Sigmoid colon (tissue), 7 donors: ENCODE measurements around the gene GABRB2. TPM values are rescaled to one million over a fixed set of nuclear protein-coding genes. Genes with fewer than 3 reads are reported as not detected.

Source experiments
- DNase-seq: peaks from one replicate; pipeline ENCODE4 v3.0.0-alpha.2; 2019
- H3K27ac ChIP-seq, 4 donors: fragments of 200-600 bp; sonication (generic); one replicate each; pipeline ENCODE4 v1.5.1; 2016 to 2019; ENCODE audit warnings: mild to moderate bottlenecking in 1 of 4
- H3K27me3 ChIP-seq, 3 donors: fragments of 200-600 bp; sonication (generic); one replicate each; pipeline ENCODE4 v1.5.1; 2019; ENCODE audit warnings: mild to moderate bottlenecking in 1 of 3
- H3K36me3 ChIP-seq, 4 donors: fragments of 200-600 bp; sonication (generic); one replicate each; pipeline ENCODE4 v1.5.1; 2016 to 2019
- H3K4me1 ChIP-seq, 4 donors: fragments of 200-600 bp; sonication (generic); one replicate each; pipeline ENCODE4 v1.5.1; 2017 to 2019
- H3K4me3 ChIP-seq, 4 donors: fragments of 200-600 bp; sonication (generic); one replicate each; pipeline ENCODE4 v1.5.1; 2017 to 2019; ENCODE audit warnings: mild to moderate bottlenecking in 2 of 4, moderate library complexity in 1 of 4
- H3K9me3 ChIP-seq, 4 donors: fragments of 200-600 bp in 3 of 4; sonication (generic) in 3 of 4; one replicate each; pipeline versions ENCODE4 v1.5.1 to v1.6.1; 2013 to 2019
- EP300 ChIP-seq, 4 donors: sonication (generic); formaldehyde crosslinking; IDR thresholded peaks; one replicate each; pipeline ENCODE4 v1.6.1; 2017; ENCODE audit warnings: antibody characterized with exemption in 4 of 4
- POLR2A ChIP-seq, 2 donors: fragments of 450-650 bp; IDR thresholded peaks; one replicate each; pipeline ENCODE4 v1.6.1; 2016; ENCODE audit warnings: antibody characterized with exemption in 2 of 2, mild to moderate bottlenecking in 2 of 2, moderate library complexity in 2 of 2
- POLR2AphosphoS5 ChIP-seq, 4 donors: sonication (generic); formaldehyde crosslinking; IDR thresholded peaks; one replicate each; pipeline ENCODE4 v1.6.1; 2017; ENCODE audit warnings: antibody characterized with exemption in 4 of 4
- WGBS, 2 donors: extraction: QIAGEN DNeasy Blood & Tissue Kit; methylation state at CpG; one replicate each; pipeline ENCODE4 v1.1.7; 2013; 5-methylcytosine and 5-hydroxymethylcytosine counted together
- intact Hi-C: fragments of 100-400 bp; cut with DNase I; formaldehyde crosslinking; loops from one replicate; pipeline ENCODE4 v1.15.1; 2023
- polyA plus RNA-seq, 3 donors: library from polyadenylated mRNA; stranded (reverse); fragments of 200-250 nt; gene quantifications; one replicate each; pipeline ENCODE4 v1.2.3, GENCODE V29; 2013
- total RNA-seq, 4 donors: library from RNA; depleted of rRNA; stranded (reverse); fragments of >200 nt; gene quantifications; one replicate each; pipeline ENCODE4 v1.1.0, GENCODE V29; 2016
- TF ChIP-seq, protein P1 (sequence below), 4 experiments: fragments of 450-650 bp in 3 of 4; fragments of 200-600 bp in 1 of 4; IDR thresholded peaks; one replicate each; pipeline ENCODE4 v1.5.1; 2016 to 2019; ENCODE audit warnings: antibody characterized with exemption in 4 of 4, mild to moderate bottlenecking in 3 of 4, moderate library complexity in 2 of 4
- donor health status: healthy with polysubstance abuse.
- donor health status: Bipolar disorder and iron deficiency.
- donor health status: healthy.

Gene GABRB2
- total and polyA plus RNA-seq, 7 donors: under 0.01 to 0.55 (median 0.36) TPM

DNA sequence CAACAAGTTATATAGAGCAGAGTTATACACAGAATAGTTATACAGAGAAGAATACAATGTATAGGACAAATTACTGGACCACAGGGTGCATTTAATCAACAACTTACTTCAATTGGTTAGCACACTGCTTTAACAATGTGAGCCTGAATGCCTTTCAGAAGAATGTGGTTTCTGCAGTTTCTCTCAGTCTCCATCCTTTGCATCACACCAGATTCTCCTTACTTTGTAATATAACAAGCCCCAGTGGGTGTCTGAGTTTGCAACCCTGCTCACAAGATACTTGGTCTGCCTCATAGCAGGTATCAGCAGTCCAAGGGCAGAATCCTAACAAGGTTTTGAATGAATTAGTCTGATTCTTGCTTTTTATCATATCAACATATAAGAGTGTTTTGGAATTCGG lies 114.6 kb downstream of the GABRB2 start:
- Histone ChIP-seq H3K4me3 (no peak overlapping the region), H3K36me3 (no peaks in the 10 kb centered on the region), H3K27me3 (no peaks in the 10 kb centered on the region), H3K4me1 (no peaks in the 10 kb centered on the region), H3K9me3 (no peaks in the 10 kb centered on the region), H3K27ac (no peak overlapping the region)
- no peak for TF ChIP-seq POLR2AphosphoS5 (IDR thresholded peaks at IDR 0.05)
- TF ChIP-seq EP300 (IDR thresholded peaks at IDR 0.05): no peak
- TF ChIP-seq, protein P1, sequence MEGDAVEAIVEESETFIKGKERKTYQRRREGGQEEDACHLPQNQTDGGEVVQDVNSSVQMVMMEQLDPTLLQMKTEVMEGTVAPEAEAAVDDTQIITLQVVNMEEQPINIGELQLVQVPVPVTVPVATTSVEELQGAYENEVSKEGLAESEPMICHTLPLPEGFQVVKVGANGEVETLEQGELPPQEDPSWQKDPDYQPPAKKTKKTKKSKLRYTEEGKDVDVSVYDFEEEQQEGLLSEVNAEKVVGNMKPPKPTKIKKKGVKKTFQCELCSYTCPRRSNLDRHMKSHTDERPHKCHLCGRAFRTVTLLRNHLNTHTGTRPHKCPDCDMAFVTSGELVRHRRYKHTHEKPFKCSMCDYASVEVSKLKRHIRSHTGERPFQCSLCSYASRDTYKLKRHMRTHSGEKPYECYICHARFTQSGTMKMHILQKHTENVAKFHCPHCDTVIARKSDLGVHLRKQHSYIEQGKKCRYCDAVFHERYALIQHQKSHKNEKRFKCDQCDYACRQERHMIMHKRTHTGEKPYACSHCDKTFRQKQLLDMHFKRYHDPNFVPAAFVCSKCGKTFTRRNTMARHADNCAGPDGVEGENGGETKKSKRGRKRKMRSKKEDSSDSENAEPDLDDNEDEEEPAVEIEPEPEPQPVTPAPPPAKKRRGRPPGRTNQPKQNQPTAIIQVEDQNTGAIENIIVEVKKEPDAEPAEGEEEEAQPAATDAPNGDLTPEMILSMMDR (IDR thresholded peaks at IDR 0.05): no peak
- no peak for TF ChIP-seq POLR2A (IDR thresholded peaks at IDR 0.05)
- intact Hi-C loops: no loop called here
- DNase-seq: no peak
- 75 to 91% methylated on average over 1 of the region's 1 CpG for WGBS, 2 donors

DNA sequence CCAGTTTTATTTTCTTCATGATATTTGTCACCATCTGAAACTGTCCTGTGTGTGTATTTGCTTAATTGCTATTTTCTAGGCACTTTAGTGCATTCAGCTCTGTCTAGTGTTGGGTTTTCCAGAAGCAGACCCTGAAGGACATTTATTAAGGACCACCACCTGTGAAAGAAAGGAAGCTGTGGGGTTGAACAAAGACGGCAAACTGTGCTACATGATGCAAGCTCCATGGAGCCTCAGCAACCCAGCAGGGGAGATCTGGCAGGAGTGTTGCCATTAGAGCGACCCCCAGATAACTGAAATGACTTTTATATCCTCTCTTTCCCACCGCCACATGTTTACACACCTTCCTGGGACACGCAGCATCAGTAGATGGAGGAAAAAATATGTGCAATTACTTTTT lies 125.5 kb downstream of the GABRB2 start:
- Histone ChIP-seq H3K27ac (no peak overlapping the region), H3K27me3 (no peaks in the 10 kb centered on the region), H3K4me1 (no peaks in the 10 kb centered on the region), H3K36me3 (no peaks in the 10 kb centered on the region), H3K9me3 (no peaks in the 10 kb centered on the region), H3K4me3 (no peak overlapping the region)
- intact Hi-C loops: no loop called here
- DNase-seq: no peak
- TF ChIP-seq EP300 (IDR thresholded peaks at IDR 0.05) (no peak), POLR2AphosphoS5 (IDR thresholded peaks at IDR 0.05) (no peak), POLR2A (IDR thresholded peaks at IDR 0.05) (no peak)
- TF ChIP-seq, protein P1 (IDR thresholded peaks at IDR 0.05): no peak
- WGBS, 2 donors: 77 to 85% methylated on average over 4 of the region's 4 CpGs

DNA sequence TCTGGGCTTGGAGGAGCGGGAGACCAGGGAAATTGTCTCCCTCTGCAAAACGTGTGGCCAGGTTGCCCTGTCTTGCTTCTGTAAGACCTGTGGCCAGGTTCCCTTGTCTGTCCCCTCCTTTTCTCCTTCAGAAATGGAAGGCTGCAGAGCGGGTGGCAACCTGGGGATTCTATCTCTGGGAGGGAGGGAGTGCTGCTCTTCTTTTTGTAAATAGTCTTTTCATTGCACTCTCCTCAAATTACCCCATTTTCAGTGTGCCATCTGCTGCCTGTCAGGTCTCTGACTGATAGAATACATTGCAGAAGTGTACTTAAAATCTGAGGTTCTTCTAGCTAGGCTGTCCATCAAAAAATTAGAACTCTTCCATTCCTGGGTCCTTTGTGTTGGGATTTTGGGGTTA lies 126.0 kb downstream of the GABRB2 start:
- H3K27ac ChIP-seq: no peak overlapping the region
- H3K36me3 ChIP-seq: no peaks in the 10 kb centered on the region
- no peaks in the 10 kb centered on the region for H3K4me1 ChIP-seq
- H3K27me3 ChIP-seq: no peaks in the 10 kb centered on the region
- WGBS, 2 donors: 69 to 86% methylated on average over 3 of the region's 3 CpGs
- no peak overlapping the region for H3K4me3 ChIP-seq
- H3K9me3 ChIP-seq: no peaks in the 10 kb centered on the region
- DNase-seq: no peak
- intact Hi-C loops: no loop called here
- TF ChIP-seq, protein P1 (IDR thresholded peaks at IDR 0.05): no peak

DNA sequence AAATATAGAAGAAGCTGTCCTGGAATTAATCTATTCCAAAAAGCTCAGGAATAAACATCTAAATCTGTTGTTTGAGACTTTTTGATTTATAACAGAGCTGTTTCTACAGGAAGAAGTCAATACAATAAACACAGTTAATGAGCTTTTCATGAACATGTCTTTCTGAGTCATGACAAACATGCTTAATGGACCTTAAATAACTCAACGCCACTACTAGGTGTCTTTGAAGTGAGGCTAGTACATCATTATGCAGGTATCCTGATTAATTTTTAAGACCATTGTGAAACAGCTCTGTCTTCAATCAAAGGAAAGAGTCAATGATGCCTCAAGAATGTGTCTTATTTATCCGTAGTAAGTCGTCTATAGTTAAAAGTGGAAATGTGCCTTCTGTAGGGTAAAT lies 131.6 kb downstream of the GABRB2 start:
- Histone ChIP-seq H3K4me3 (no peak overlapping the region), H3K27ac (no peak overlapping the region), H3K4me1 (no peaks in the 10 kb centered on the region), H3K27me3 (no peaks in the 10 kb centered on the region), H3K36me3 (no peaks in the 10 kb centered on the region), H3K9me3 (no peaks in the 10 kb centered on the region)
- WGBS, 2 donors: 75 to 79% methylated on average over 3 of the region's 3 CpGs
- TF ChIP-seq, protein P1 (IDR thresholded peaks at IDR 0.05): no peak
- no peak for TF ChIP-seq POLR2AphosphoS5 (IDR thresholded peaks at IDR 0.05)
- TF ChIP-seq POLR2A (IDR thresholded peaks at IDR 0.05): no peak
- TF ChIP-seq EP300 (IDR thresholded peaks at IDR 0.05): no peak
- no peak for DNase-seq
- intact Hi-C loops: no loop called here

DNA sequence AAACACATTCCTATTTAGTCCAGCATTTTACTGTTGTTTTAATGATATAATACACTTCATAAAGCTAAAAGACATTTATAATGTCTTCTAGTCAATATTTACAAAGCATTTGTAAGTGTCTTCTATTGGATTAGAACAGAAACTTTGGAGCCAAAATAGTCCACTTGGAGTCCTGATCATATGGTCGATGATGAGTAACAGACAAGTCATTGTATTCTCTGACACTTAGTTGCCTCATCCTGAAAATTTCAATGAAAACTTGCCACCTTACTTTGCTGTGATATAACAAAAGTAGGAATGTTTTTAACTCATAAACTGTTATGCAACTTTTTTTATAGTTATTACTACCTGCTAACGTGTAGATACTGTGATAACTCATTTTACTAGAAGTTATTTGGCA lies 132.5 kb downstream of the GABRB2 start:
- H3K9me3 ChIP-seq: no peaks in the 10 kb centered on the region
- WGBS, 2 donors: 41 to 57% methylated on average over 2 of the region's 2 CpGs
- no peak overlapping the region for H3K4me3 ChIP-seq
- no peak for DNase-seq
- no peaks in the 10 kb centered on the region for H3K27me3 ChIP-seq
- no peaks in the 10 kb centered on the region for H3K36me3 ChIP-seq
- no peak overlapping the region for H3K27ac ChIP-seq
- intact Hi-C loops: no loop called here
- TF ChIP-seq EP300 (IDR thresholded peaks at IDR 0.05) (no peak), POLR2A (IDR thresholded peaks at IDR 0.05) (no peak), POLR2AphosphoS5 (IDR thresholded peaks at IDR 0.05) (no peak)
- TF ChIP-seq, protein P1 (IDR thresholded peaks at IDR 0.05): no peak
- H3K4me1 ChIP-seq: no peaks in the 10 kb centered on the region
